Activated T-helper 1 cell treated with anti-CD3 and anti-CD28 coated beads, Interleukin-12 subunit alpha, Interleukin-12 subunit beta, Interleukin-2, Interleukin-4 antibody, amounts not matched to agents 30 ng/mL and 10 ng/mL and 1 ng/mL, durations not matched to agents 14 hours and 24 hours and 36 hours (primary cell): ENCODE measurements around the gene KRT79. TPM values are rescaled to one million over a fixed set of nuclear protein-coding genes. Genes with fewer than 3 reads are reported as not detected.
A peak's percentile ranks its signal among the peaks of the same experiment; 100 is the strongest.

Experiments used
- DNase-seq: peaks from one replicate; pipeline ENCODE4 v3.0.0; 2021; ENCODE audit warnings: low spot score
- H3K27ac Mint-ChIP-seq: one replicate; pipeline ENCODE4 v1.8.0; 2021; ENCODE audit warnings: mild to moderate bottlenecking, mixed read lengths
- H3K27me3 Mint-ChIP-seq: one replicate; pipeline ENCODE4 v1.8.0; 2022; ENCODE audit warnings: mild to moderate bottlenecking, moderate library complexity, mixed read lengths; ENCODE audit not compliant: insufficient read depth
- H3K36me3 Mint-ChIP-seq: one replicate; pipeline ENCODE4 v1.8.0; 2021; ENCODE audit warnings: low read depth, mixed read lengths
- H3K4me1 Mint-ChIP-seq: one replicate; pipeline ENCODE4 v1.8.0; 2021; ENCODE audit warnings: low read depth, mixed read lengths
- H3K4me3 Mint-ChIP-seq: one replicate; pipeline ENCODE4 v1.8.0; 2021; ENCODE audit warnings: mild to moderate bottlenecking, moderate library complexity, mixed read lengths
- H3K9me3 Mint-ChIP-seq: one replicate; pipeline ENCODE4 v1.8.0; 2021; ENCODE audit warnings: mixed read lengths
- intact Hi-C: fragments of 100-400 bp; cut with micrococcal nuclease; formaldehyde crosslinking; loops from one replicate; pipeline ENCODE4 v1.15.1; 2024
- total RNA-seq: library from RNA; stranded (reverse); gene quantifications from 2 replicates; pipeline ENCODE4 v1.2.3, GENCODE V29; 2022

The KRT79 gene
- total RNA-seq, 1 donor from 2014 or later = not detected

- Mint-ChIP-seq H3K4me3 (peak overlapping the region; percentile 42), H3K36me3 (no peaks in the 10 kb centered on the region), H3K9me3 (no peaks in the 10 kb centered on the region), H3K4me1 (peaks cover 31% of the 10 kb centered on the region), H3K27me3 (peaks cover 8% of the 10 kb centered on the region), H3K27ac (peak overlapping the region; percentile 77)
- intact Hi-C loops = no loop called here
- DNase-seq = no peak
These were observed 2.6 kb upstream of the KRT79 start for GRCh38 chr12:52836491-52837412.

GRCh38 chr12:52836042-52836466, 1.9 kb upstream of the KRT79 start:
- Mint-ChIP-seq H3K4me3 (peak overlapping the region; percentile 2), H3K27me3 (peaks cover 8% of the 10 kb centered on the region), H3K9me3 (no peaks in the 10 kb centered on the region), H3K27ac (peak overlapping the region; percentile 77), H3K4me1 (peaks cover 31% of the 10 kb centered on the region), H3K36me3 (no peaks in the 10 kb centered on the region)
- intact Hi-C loops = no loop called here
- no peak for DNase-seq

GRCh38 chr12:52835271-52836041, 1.3 kb upstream of the KRT79 start:
- Mint-ChIP-seq H3K27me3 (peaks cover 8% of the 10 kb centered on the region), H3K9me3 (no peaks in the 10 kb centered on the region), H3K36me3 (no peaks in the 10 kb centered on the region), H3K27ac (peak overlapping the region; percentile 77), H3K4me3 (no peak overlapping the region), H3K4me1 (peaks cover 31% of the 10 kb centered on the region)
- no peak for DNase-seq
- intact Hi-C loops = no loop called here

- peaks cover 5% of the 10 kb centered on the region for H3K27me3 Mint-ChIP-seq
- DNase-seq = no peak
- no peaks in the 10 kb centered on the region for H3K9me3 Mint-ChIP-seq
- H3K4me1 Mint-ChIP-seq = peaks cover 31% of the 10 kb centered on the region
- intact Hi-C loops = no loop called here
- H3K36me3 Mint-ChIP-seq = no peaks in the 10 kb centered on the region
- H3K4me3 Mint-ChIP-seq = no peak overlapping the region
- no peak overlapping the region for H3K27ac Mint-ChIP-seq
These were observed 553 bp upstream of the KRT79 start for GRCh38 chr12:52834727-52835001.

GRCh38 chr12:52832985-52833905, 866 bp downstream of the KRT79 start:
- no peaks in the 10 kb centered on the region for H3K9me3 Mint-ChIP-seq
- H3K4me1 Mint-ChIP-seq = peaks cover 38% of the 10 kb centered on the region
- DNase-seq = no peak
- H3K4me3 Mint-ChIP-seq = no peak overlapping the region
- no peaks in the 10 kb centered on the region for H3K36me3 Mint-ChIP-seq
- H3K27ac Mint-ChIP-seq = no peak overlapping the region
- H3K27me3 Mint-ChIP-seq = peaks cover 2% of the 10 kb centered on the region
- intact Hi-C loops = no loop called here

GRCh38 chr12:52832451-52832850, 1.7 kb downstream of the KRT79 start:
- no peaks in the 10 kb centered on the region for H3K36me3 Mint-ChIP-seq
- intact Hi-C loops = no loop called here
- no peaks in the 10 kb centered on the region for H3K9me3 Mint-ChIP-seq
- H3K27me3 Mint-ChIP-seq = peaks cover 2% of the 10 kb centered on the region
- peaks cover 31% of the 10 kb centered on the region for H3K4me1 Mint-ChIP-seq
- no peak overlapping the region for H3K27ac Mint-ChIP-seq
- H3K4me3 Mint-ChIP-seq = no peak overlapping the region
- no peak for DNase-seq

GRCh38 chr12:52831251-52831650, 2.9 kb downstream of the KRT79 start:
- H3K4me1 Mint-ChIP-seq = peaks cover 19% of the 10 kb centered on the region
- no peak overlapping the region for H3K4me3 Mint-ChIP-seq
- H3K9me3 Mint-ChIP-seq = no peaks in the 10 kb centered on the region
- H3K36me3 Mint-ChIP-seq = no peaks in the 10 kb centered on the region
- no peak overlapping the region for H3K27ac Mint-ChIP-seq
- no peak for DNase-seq
- intact Hi-C loops = no loop called here
- H3K27me3 Mint-ChIP-seq = peaks cover 2% of the 10 kb centered on the region

- Mint-ChIP-seq H3K27me3 (no peaks in the 10 kb centered on the region), H3K4me1 (peaks cover 9% of the 10 kb centered on the region), H3K4me3 (no peak overlapping the region), H3K27ac (no peak overlapping the region), H3K36me3 (no peaks in the 10 kb centered on the region), H3K9me3 (no peaks in the 10 kb centered on the region)
- intact Hi-C loops = no loop called here
- DNase-seq = no peak
These were observed 3.9 kb downstream of the KRT79 start for GRCh38 chr12:52829986-52830770.

- H3K4me1 Mint-ChIP-seq = peaks cover 8% of the 10 kb centered on the region
- DNase-seq = no peak
- H3K27me3 Mint-ChIP-seq = no peaks in the 10 kb centered on the region
- H3K4me3 Mint-ChIP-seq = no peak overlapping the region
- H3K9me3 Mint-ChIP-seq = no peaks in the 10 kb centered on the region
- H3K36me3 Mint-ChIP-seq = no peaks in the 10 kb centered on the region
- no peak overlapping the region for H3K27ac Mint-ChIP-seq
- intact Hi-C loops = no loop called here
These were observed 5.5 kb downstream of the KRT79 start for GRCh38 chr12:52828591-52829021.

- DNase-seq = no peak
- intact Hi-C loops = no loop called here
- H3K27me3 Mint-ChIP-seq = no peaks in the 10 kb centered on the region
- no peak overlapping the region for H3K4me3 Mint-ChIP-seq
- H3K27ac Mint-ChIP-seq = no peak overlapping the region
- H3K4me1 Mint-ChIP-seq = peaks cover 8% of the 10 kb centered on the region
- no peaks in the 10 kb centered on the region for H3K36me3 Mint-ChIP-seq
- no peaks in the 10 kb centered on the region for H3K9me3 Mint-ChIP-seq
These were observed 6.0 kb downstream of the KRT79 start for GRCh38 chr12:52828156-52828555.

GRCh38 chr12:52827499-52828090, 6.5 kb downstream of the KRT79 start:
- H3K4me3 Mint-ChIP-seq = no peak overlapping the region
- intact Hi-C loops = no loop called here
- no peaks in the 10 kb centered on the region for H3K9me3 Mint-ChIP-seq

More at GRCh38 chr12:52827499-52828090, 6.5 kb downstream of the KRT79 start:
- Mint-ChIP-seq H3K4me1 (peaks cover 8% of the 10 kb centered on the region), H3K27me3 (no peaks in the 10 kb centered on the region), H3K36me3 (no peaks in the 10 kb centered on the region), H3K27ac (no peak overlapping the region)
- DNase-seq = no peak
